Measurements from ENCODE around the gene POLN. TPM values are rescaled to one million over a fixed set of nuclear protein-coding genes. Genes with fewer than 3 reads are reported as not detected.
A peak's percentile ranks its signal among the peaks of the same experiment; 100 is the strongest.

POLN gene
- total and polyA plus RNA-seq, 11 donors: 0.38 to 4.5 (median 1.9) TPM

DNA sequence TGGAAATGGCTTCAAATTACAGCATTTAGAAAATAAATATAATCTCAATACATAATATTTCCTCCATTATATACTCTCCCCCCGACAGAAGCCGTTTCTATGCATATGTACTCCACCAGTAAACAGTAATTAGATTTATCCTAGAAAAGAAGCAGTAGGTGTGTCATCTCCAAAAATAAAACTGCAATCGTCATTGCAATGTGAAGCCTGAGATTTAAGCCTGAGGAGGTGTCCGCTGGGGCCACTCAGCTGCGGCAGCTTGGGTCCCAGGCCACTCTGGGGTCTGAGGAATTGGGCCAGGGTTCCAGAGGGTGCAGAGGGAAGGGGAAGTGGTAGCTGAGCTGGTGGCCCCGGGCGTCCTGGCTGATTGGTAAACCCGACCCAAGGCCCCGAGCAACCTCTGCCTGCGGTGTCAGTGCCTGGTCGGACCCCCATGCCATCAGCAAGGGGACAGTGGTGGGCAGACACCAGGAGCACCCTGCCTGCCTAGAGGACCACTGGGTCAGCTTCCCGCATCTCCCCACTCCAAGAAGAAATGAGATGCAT, 27.8 kb upstream of the POLN start:
- peaks cover 6 to 47% (median 24%) of the 10 kb centered on the region in 12 donors for H3K4me1 ChIP-seq
- WGBS, 4 donors: 70 to 74% (median 72%) methylated on average over 10 to 12 of the region's 12 CpGs

DNA sequence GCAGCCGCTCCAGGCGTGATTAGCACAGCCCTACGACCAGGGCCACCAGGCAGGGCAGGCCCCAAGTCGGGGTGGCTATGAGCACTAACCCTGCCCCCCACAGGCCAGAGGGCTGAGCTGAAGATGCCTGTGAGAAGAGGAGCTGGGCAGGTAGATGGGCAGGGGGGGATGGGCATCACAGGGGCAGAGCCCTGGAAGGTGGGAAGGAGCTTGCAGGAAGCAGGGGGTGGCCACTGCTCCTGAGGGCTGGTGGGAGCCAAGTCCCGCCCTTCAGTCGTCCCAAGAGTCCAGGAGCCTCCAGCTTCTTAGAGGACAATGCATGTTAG, 27.2 kb upstream of the POLN start:
- Histone ChIP-seq H3K27ac (no peak overlapping the region), H3K27me3 (no peaks in the 10 kb centered on the region), H3K9me3 (no peaks in the 10 kb centered on the region), H3K4me3 (no peak overlapping the region), H3K36me3 (no peaks in the 10 kb centered on the region), H3K4me1 (peaks cover 6 to 48% (median 24%) of the 10 kb centered on the region in 12 donors)
- TF ChIP-seq, protein P1, sequence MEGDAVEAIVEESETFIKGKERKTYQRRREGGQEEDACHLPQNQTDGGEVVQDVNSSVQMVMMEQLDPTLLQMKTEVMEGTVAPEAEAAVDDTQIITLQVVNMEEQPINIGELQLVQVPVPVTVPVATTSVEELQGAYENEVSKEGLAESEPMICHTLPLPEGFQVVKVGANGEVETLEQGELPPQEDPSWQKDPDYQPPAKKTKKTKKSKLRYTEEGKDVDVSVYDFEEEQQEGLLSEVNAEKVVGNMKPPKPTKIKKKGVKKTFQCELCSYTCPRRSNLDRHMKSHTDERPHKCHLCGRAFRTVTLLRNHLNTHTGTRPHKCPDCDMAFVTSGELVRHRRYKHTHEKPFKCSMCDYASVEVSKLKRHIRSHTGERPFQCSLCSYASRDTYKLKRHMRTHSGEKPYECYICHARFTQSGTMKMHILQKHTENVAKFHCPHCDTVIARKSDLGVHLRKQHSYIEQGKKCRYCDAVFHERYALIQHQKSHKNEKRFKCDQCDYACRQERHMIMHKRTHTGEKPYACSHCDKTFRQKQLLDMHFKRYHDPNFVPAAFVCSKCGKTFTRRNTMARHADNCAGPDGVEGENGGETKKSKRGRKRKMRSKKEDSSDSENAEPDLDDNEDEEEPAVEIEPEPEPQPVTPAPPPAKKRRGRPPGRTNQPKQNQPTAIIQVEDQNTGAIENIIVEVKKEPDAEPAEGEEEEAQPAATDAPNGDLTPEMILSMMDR (IDR thresholded peaks at IDR 0.05): no peak
- no peak for TF ChIP-seq POLR2A (IDR thresholded peaks at IDR 0.05)
- ATAC-seq: no peak
- WGBS, 4 donors: 12 to 66% (median 62%) methylated on average over 2 to 6 of the region's 6 CpGs
- peak in 3 of 5 donors; percentile 22 to 29 (median 26) for DNase-seq
- intact Hi-C loops (cut with DNase I): loop anchor here in 4 of 10 donors (5.0 to 10.0 kb wide), 3 partner anchors 146 to 486 kb away; partner anchors contain the start of genes CFAP99 (in 3 of the 4), ZFYVE28 (in 3 of the 4) and TNIP2 (in 1 of the 4)

More for the DNA sequence above, 27.8 kb upstream of the POLN start:
- TF ChIP-seq POLR2A (IDR thresholded peaks at IDR 0.05): no peak
- TF ChIP-seq, protein P1 (IDR thresholded peaks at IDR 0.05): no peak
- Histone ChIP-seq H3K36me3 (no peaks in the 10 kb centered on the region), H3K9me3 (no peaks in the 10 kb centered on the region), H3K27me3 (no peaks in the 10 kb centered on the region), H3K27ac (no peak overlapping the region), H3K4me3 (no peak overlapping the region)
- DNase-seq (peak in 3 of 5 donors; percentile 14 to 39 (median 17)), ATAC-seq (peak in 1 of 4 donors; percentile 6)
- intact Hi-C loops (cut with DNase I): loop anchor here in 4 of 10 donors (5.0 to 10.0 kb wide), 3 partner anchors 145 to 485 kb away; partner anchors contain the start of genes CFAP99 (in 3 of the 4), ZFYVE28 (in 3 of the 4) and TNIP2 (in 1 of the 4)

DNA sequence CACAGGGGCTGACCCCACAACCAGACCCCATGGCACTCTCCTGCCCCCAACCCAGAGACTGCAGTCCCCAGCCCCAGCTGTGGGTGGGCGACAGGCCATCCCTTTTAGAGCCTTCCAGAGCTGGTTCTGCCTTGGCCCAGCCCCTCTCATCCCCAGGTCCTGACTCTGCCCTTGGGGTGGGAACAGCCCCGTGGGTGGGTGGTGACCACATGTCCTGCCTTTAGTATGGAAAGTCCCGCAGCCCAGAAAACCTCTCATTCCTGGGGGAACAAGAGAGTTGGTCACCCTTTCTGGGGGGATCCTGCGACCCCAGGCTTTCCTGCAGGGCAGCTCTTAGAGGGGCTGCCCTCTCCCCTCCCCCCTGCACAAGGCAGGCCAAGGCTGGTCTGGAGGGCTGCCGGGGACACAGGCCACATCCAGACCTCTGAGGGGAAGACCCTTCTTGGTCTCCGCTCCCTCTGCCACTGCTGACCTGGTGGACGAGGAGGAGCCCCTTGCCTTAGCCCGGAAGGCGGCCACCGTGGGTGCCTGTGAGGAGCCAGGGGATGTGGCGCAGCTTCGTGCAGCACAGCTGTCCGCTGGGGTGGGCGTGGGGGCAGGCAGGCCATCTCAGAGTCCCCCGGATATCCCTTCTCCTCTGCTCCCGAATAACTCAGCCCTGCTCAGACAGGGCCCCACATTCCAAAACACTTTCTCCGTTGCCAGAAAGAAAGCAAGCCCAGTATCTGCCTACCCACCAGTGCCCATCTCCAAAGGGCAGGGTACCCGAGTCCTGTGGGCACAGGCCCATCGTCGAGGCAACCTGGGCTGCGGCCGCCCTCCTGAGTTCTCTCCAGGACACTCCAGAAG, 26.7 kb upstream of the POLN start:
- DNase-seq (peak in 1 of 5 donors; percentile 17), ATAC-seq (no peak)
- H3K4me3 ChIP-seq: no peak overlapping the region
- intact Hi-C loops (cut with DNase I): loop anchor here in 4 of 10 donors (5.0 to 10.0 kb wide), 3 partner anchors 146 to 486 kb away; partner anchors contain the start of genes CFAP99 (in 3 of the 4), ZFYVE28 (in 3 of the 4) and TNIP2 (in 1 of the 4)
- peaks cover 6 to 53% (median 24%) of the 10 kb centered on the region in 12 donors for H3K4me1 ChIP-seq
- H3K9me3 ChIP-seq: no peaks in the 10 kb centered on the region
- 77 to 93% (median 85%) methylated on average over 6 to 22 of the region's 22 CpGs for WGBS, 4 donors
- TF ChIP-seq, protein P1 (IDR thresholded peaks at IDR 0.05): no peak
- no peak for TF ChIP-seq POLR2A (IDR thresholded peaks at IDR 0.05)
- H3K27ac ChIP-seq: no peak overlapping the region
- H3K27me3 ChIP-seq: no peaks in the 10 kb centered on the region
- no peaks in the 10 kb centered on the region for H3K36me3 ChIP-seq

DNA sequence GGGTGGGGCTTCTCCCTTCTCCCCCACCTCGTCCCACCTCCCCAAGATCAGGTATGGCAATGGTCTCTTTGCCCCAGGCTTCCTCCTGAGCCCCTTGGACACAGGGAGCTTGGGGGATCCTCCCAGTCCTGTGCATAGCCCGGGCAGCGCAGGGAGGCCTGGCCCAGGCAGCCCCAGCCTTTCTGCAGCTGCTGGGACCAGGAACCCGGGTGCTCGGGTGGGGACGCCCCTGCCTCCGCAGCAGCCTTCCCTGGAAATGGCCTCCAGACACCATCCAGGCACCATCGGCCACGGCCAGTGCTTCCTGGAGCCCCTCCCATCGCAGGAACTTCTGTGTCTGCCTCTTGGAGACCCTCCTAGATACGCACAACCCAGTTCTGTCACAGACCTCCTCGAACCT, 25.9 kb upstream of the POLN start:
- no peak for ATAC-seq
- no peak overlapping the region for H3K4me3 ChIP-seq
- no peaks in the 10 kb centered on the region for H3K9me3 ChIP-seq
- H3K27me3 ChIP-seq: no peaks in the 10 kb centered on the region
- peak in 1 of 5 donors; percentile 18 for DNase-seq
- no peak overlapping the region for H3K27ac ChIP-seq
- WGBS, 4 donors: 74 to 86% (median 83%) methylated on average over 9 to 12 of the region's 12 CpGs
- H3K36me3 ChIP-seq: no peaks in the 10 kb centered on the region
- H3K4me1 ChIP-seq: peaks cover 6 to 60% (median 32%) of the 10 kb centered on the region in 12 donors
- intact Hi-C loops (cut with DNase I): loop anchor here in 4 of 10 donors (5.0 to 10.0 kb wide), 3 partner anchors 147 to 487 kb away; partner anchors contain the start of genes CFAP99 (in 3 of the 4), ZFYVE28 (in 3 of the 4) and TNIP2 (in 1 of the 4)
- TF ChIP-seq, protein P1 (IDR thresholded peaks at IDR 0.05): no peak
- no peak for TF ChIP-seq POLR2A (IDR thresholded peaks at IDR 0.05)
